B cell (primary cell): ENCODE data around the gene SDSL.

Experiments
- EZH2 ChIP-seq: IDR thresholded peaks from 2 replicates; pipeline ENCODE4 v1.6.1; 2012; ENCODE audit warnings: borderline replicate concordance, low read depth, mild to moderate bottlenecking, moderate library complexity, low read length; ENCODE audit not compliant: insufficient read depth, poor library complexity, severe bottlenecking
- TF ChIP-seq, protein P1 (sequence below): fragments of 200-600 bp; IDR thresholded peaks from one replicate; pipeline ENCODE4 v1.8.0; 2022; ENCODE audit warnings: antibody characterized with exemption, mild to moderate bottlenecking

DNA sequence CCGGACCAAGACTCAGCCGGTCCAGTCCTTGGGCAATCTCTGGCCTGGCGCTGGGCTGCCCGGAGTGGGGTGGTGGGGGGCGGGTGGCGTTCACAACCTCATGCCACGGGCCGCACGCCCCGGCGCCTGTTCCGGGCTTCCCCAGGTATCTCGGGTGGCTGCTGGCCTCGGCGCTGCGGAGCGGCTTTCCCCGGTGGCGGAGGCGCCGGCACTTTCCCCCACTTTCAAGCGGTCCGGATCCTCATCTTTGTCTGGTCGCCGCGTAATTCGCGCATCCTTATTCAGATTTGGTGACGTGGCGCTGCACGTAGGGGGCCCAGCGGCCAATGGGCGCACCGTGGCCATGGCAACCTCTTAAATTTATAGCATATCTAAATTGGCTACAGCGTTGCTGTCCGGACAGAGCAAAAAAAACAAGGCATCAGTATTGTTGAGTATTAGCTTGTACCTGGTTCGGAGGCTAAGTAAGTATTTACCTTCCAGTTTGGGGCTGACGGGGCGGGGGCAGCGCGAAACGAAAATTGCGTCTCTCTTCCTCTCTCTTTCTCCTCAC, 49.5 kb downstream of the SDSL start, which contains the start of gene LHX5:
- no peak for TF ChIP-seq EZH2
- TF ChIP-seq, protein P1, sequence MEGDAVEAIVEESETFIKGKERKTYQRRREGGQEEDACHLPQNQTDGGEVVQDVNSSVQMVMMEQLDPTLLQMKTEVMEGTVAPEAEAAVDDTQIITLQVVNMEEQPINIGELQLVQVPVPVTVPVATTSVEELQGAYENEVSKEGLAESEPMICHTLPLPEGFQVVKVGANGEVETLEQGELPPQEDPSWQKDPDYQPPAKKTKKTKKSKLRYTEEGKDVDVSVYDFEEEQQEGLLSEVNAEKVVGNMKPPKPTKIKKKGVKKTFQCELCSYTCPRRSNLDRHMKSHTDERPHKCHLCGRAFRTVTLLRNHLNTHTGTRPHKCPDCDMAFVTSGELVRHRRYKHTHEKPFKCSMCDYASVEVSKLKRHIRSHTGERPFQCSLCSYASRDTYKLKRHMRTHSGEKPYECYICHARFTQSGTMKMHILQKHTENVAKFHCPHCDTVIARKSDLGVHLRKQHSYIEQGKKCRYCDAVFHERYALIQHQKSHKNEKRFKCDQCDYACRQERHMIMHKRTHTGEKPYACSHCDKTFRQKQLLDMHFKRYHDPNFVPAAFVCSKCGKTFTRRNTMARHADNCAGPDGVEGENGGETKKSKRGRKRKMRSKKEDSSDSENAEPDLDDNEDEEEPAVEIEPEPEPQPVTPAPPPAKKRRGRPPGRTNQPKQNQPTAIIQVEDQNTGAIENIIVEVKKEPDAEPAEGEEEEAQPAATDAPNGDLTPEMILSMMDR: no peak
